Heart left ventricle (tissue), 13 donors: ENCODE measurements around the gene CMTM5.

ENCODE experiments used
- POLR2A ChIP-seq, 2 donors: fragments of 450-650 bp; IDR thresholded peaks; one replicate each; pipeline ENCODE4 v1.6.1; 2017; ENCODE audit warnings: antibody characterized with exemption in 2 of 2, mild to moderate bottlenecking in 2 of 2, moderate library complexity in 2 of 2
- TF ChIP-seq, protein P1 (sequence below), 12 donors: fragments of 200-600 bp; sonication (generic) in 4 of 12; IDR thresholded peaks; one replicate each; pipeline versions ENCODE4 v1.5.0 to v1.8.0; 2018 to 2022; ENCODE audit warnings: antibody characterized with exemption in 12 of 12, mild to moderate bottlenecking in 5 of 12
- donor health status: ischemic (EF 13 %, LVEDD 7.1; RV severe dilation, severe dysfunction).
- donor health status: DM: no; HTN: yes; CAD: no.
- donor health status: DM: no; HTN: no; CAD: no.
- donor health status: ischemic (EF 25% LVEDD 6.9; RV normal size, moderate dysfunction).
- donor health status: ischemic (EF 25% LVEDD 5.7; RV mildly dilated, moderate dysfunction).
- donor health status: ischemic (EF 35%, LVEDD 5.7; RV mildly dilated, moderate dysfunction).
- donor health status: nonischemic (EF 11% LVEDD 7.7; RV severe dilation, severe dysfunction).
- donor health status: DM: yes; HTN: yes; CAD: no.
- donor health status: PGD.
- donor health status: ischemic (EF 29% LVEDD 5.4; RV normal size, mild dysfunction).
- donor health status: nonischemic (EF 23%, LVEDD 6.1; RV moderate dilation, normal function).

DNA sequence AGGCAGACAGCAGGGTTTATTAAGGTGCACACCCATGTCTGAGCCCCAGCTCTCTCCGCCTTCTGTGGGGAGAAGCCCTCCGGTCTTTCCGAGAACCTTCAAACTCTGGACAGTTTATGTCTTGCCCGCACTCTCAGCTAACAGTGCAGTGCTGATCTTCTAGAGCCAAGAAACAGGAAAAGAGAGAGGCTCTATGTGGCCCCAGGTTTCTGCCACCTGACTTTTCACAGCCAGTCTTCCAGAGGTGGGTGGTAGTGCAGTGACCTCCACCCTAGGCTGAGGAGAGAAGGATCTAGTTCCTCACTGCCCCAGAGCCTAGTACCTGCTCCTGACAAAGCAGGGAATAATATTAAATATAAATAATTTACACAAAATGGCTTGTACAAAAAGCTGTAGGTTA, 20.2 kb upstream of the CMTM5 start:
- TF ChIP-seq, protein P1, sequence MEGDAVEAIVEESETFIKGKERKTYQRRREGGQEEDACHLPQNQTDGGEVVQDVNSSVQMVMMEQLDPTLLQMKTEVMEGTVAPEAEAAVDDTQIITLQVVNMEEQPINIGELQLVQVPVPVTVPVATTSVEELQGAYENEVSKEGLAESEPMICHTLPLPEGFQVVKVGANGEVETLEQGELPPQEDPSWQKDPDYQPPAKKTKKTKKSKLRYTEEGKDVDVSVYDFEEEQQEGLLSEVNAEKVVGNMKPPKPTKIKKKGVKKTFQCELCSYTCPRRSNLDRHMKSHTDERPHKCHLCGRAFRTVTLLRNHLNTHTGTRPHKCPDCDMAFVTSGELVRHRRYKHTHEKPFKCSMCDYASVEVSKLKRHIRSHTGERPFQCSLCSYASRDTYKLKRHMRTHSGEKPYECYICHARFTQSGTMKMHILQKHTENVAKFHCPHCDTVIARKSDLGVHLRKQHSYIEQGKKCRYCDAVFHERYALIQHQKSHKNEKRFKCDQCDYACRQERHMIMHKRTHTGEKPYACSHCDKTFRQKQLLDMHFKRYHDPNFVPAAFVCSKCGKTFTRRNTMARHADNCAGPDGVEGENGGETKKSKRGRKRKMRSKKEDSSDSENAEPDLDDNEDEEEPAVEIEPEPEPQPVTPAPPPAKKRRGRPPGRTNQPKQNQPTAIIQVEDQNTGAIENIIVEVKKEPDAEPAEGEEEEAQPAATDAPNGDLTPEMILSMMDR (IDR thresholded peaks at IDR 0.05), result no peak
- no peak for TF ChIP-seq POLR2A (IDR thresholded peaks at IDR 0.05)
